Breast epithelium (tissue), 4 donors: Measurements from ENCODE around the gene RPLP1. TPM values are rescaled to one million over a fixed set of nuclear protein-coding genes. Genes with fewer than 3 reads are reported as not detected.

Experiments
- DNase-seq, 2 donors: peaks; one replicate each; pipeline ENCODE4 v3.0.0-alpha.2; 2019; ENCODE audit warnings: low spot score in 2 of 2
- H3K27ac ChIP-seq, 2 donors: fragments of 200-600 bp; sonication (generic) in 1 of 2; one replicate each; pipeline ENCODE4 v1.5.1; 2016 to 2019; ENCODE audit warnings: mild to moderate bottlenecking in 1 of 2
- H3K27me3 ChIP-seq, 2 donors: fragments of 200-600 bp; sonication (generic) in 1 of 2; one replicate each; pipeline versions ENCODE4 v1.5.1 to v1.6.0; 2017 to 2019; ENCODE audit warnings: control low read depth in 1 of 2, mild to moderate bottlenecking in 1 of 2
- H3K36me3 ChIP-seq: fragments of 200-600 bp; one replicate; pipeline ENCODE4 v1.5.1; 2019
- H3K4me1 ChIP-seq, 2 donors: fragments of 200-600 bp; sonication (generic); one replicate each; pipeline ENCODE4 v1.5.1; 2016 to 2019; ENCODE audit warnings: control low read depth in 1 of 2
- H3K4me3 ChIP-seq, 3 donors: fragments of 200-600 bp; sonication (generic); 1 replicate in 2 of 3; 2 replicates in 1 of 3; pipeline ENCODE4 v1.5.1; 2016 to 2019; ENCODE audit warnings: mild to moderate bottlenecking in 3 of 3, moderate library complexity in 2 of 3
- H3K9me3 ChIP-seq, 2 donors: fragments of 200-600 bp; sonication (generic) in 1 of 2; one replicate each; pipeline ENCODE4 v1.5.1; 2016 to 2019; ENCODE audit warnings: control low read depth in 1 of 2
- CTCF ChIP-seq, 3 donors: fragments of 450-650 bp; IDR thresholded peaks; one replicate each; pipeline ENCODE4 v1.5.1; 2016 to 2017; ENCODE audit warnings: antibody characterized with exemption in 3 of 3, mild to moderate bottlenecking in 3 of 3, moderate library complexity in 3 of 3
- POLR2A ChIP-seq: fragments of 450-650 bp; IDR thresholded peaks from one replicate; pipeline ENCODE4 v1.6.1; 2016; ENCODE audit warnings: antibody characterized with exemption, mild to moderate bottlenecking, moderate library complexity
- POLR2AphosphoS5 ChIP-seq, 3 donors: sonication (generic); formaldehyde crosslinking; IDR thresholded peaks; one replicate each; pipeline ENCODE4 v1.6.1; 2017; ENCODE audit warnings: antibody characterized with exemption in 3 of 3
- intact Hi-C: fragments of 100-400 bp; cut with DNase I; formaldehyde crosslinking; loops from one replicate; pipeline ENCODE4 v1.15.1; 2023; ENCODE audit warnings: low total_unique reads
- total RNA-seq, 3 donors: library from RNA; depleted of rRNA; stranded (reverse); fragments of >200 nt; gene quantifications; one replicate each; pipeline ENCODE4 v1.1.0, GENCODE V29; 2016

The RPLP1 gene
- total RNA-seq, 3 donors from 2014 or later: 624 to 881 (median 805) TPM

DNA sequence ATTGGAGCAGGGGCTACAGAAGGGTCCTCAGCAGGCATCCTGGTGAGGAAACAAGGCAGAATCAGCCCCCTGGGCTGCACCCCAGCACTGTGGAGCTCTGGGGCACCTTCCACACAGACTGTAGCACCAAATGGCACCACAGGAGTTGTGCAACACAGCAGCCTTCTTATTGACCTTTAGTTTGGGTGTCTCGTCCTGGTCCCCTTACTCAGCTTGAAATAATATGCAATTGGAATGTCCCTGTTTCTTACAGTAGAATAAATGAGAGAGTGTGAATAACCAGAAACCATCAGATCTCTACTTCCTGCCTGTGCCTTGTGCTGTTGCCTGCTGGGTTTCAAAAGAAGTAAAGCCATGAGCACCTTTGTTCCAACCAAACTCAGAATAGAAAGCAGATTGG lies 44.5 kb downstream of the RPLP1 start:
- Histone ChIP-seq H3K27me3 (no peaks in the 10 kb centered on the region), H3K4me1 (no peaks in the 10 kb centered on the region), H3K27ac (no peak overlapping the region), H3K36me3 (no peaks in the 10 kb centered on the region), H3K9me3 (no peaks in the 10 kb centered on the region), H3K4me3 (no peak overlapping the region)
- DNase-seq: no peak
- TF ChIP-seq POLR2AphosphoS5 (IDR thresholded peaks at IDR 0.05): no peak
- TF ChIP-seq POLR2A: no peak
- no peak for TF ChIP-seq CTCF (IDR thresholded peaks at IDR 0.05)
- intact Hi-C loops: no loop called here

GRCh38 chr15:69497667-69498066 lies 45.0 kb downstream of the RPLP1 start:
- H3K9me3 ChIP-seq: no peaks in the 10 kb centered on the region
- no peaks in the 10 kb centered on the region for H3K4me1 ChIP-seq
- H3K4me3 ChIP-seq: no peak overlapping the region
- intact Hi-C loops: no loop called here
- no peak for DNase-seq
- TF ChIP-seq CTCF (IDR thresholded peaks at IDR 0.05) (no peak), POLR2AphosphoS5 (IDR thresholded peaks at IDR 0.05) (no peak), POLR2A (no peak)
- H3K27ac ChIP-seq: no peak overlapping the region
- H3K27me3 ChIP-seq: no peaks in the 10 kb centered on the region
- no peaks in the 10 kb centered on the region for H3K36me3 ChIP-seq

DNA sequence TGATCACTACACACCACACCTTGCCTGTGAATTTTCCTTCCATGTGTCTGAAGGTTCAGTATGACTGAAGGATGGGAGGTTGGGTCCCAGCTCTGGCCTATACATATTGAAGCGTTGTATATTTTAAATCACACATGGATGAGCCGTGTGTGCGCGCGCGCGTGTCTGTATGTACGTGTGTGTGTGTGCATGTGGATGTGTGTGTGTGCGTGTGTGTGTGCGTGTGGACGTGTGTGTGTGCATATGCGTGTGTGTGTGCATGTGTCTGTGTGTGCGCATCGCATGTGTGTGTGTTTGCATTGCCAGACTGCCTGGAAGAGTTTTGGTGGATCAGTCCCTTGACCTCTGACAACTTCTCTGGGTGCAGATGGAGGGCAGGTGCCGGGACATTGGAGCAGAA lies 45.7 kb downstream of the RPLP1 start:
- no peaks in the 10 kb centered on the region for H3K9me3 ChIP-seq
- intact Hi-C loops: no loop called here
- H3K27me3 ChIP-seq: no peaks in the 10 kb centered on the region
- H3K27ac ChIP-seq: no peak overlapping the region
- DNase-seq: no peak
- no peak for TF ChIP-seq POLR2AphosphoS5 (IDR thresholded peaks at IDR 0.05)
- TF ChIP-seq POLR2A: no peak
- TF ChIP-seq CTCF (IDR thresholded peaks at IDR 0.05): no peak
- no peak overlapping the region for H3K4me3 ChIP-seq
- no peaks in the 10 kb centered on the region for H3K4me1 ChIP-seq
- no peaks in the 10 kb centered on the region for H3K36me3 ChIP-seq

- intact Hi-C loops: no loop called here
- no peaks in the 10 kb centered on the region for H3K9me3 ChIP-seq
- no peak for TF ChIP-seq POLR2AphosphoS5 (IDR thresholded peaks at IDR 0.05)
- TF ChIP-seq CTCF (IDR thresholded peaks at IDR 0.05): no peak
- TF ChIP-seq POLR2A: no peak
- no peak for DNase-seq
- H3K27me3 ChIP-seq: no peaks in the 10 kb centered on the region
- no peak overlapping the region for H3K27ac ChIP-seq
- H3K4me3 ChIP-seq: no peak overlapping the region
- H3K4me1 ChIP-seq: no peaks in the 10 kb centered on the region
- no peaks in the 10 kb centered on the region for H3K36me3 ChIP-seq
These were observed 46.4 kb downstream of the RPLP1 start for GRCh38 chr15:69498987-69499386.

- H3K9me3 ChIP-seq: no peaks in the 10 kb centered on the region
- H3K27ac ChIP-seq: no peak overlapping the region
- DNase-seq: no peak
- H3K4me1 ChIP-seq: no peaks in the 10 kb centered on the region
- no peaks in the 10 kb centered on the region for H3K36me3 ChIP-seq
- intact Hi-C loops: no loop called here
- H3K27me3 ChIP-seq: no peaks in the 10 kb centered on the region
- no peak overlapping the region for H3K4me3 ChIP-seq
- TF ChIP-seq POLR2AphosphoS5 (IDR thresholded peaks at IDR 0.05) (no peak), POLR2A (no peak), CTCF (IDR thresholded peaks at IDR 0.05) (no peak)
These were observed 47.0 kb downstream of the RPLP1 start for GRCh38 chr15:69499521-69500211.
